ENCODE data around the gene MGMT. TPM values are rescaled to one million over a fixed set of nuclear protein-coding genes. Genes with fewer than 3 reads are reported as not detected.

Gene MGMT
- total and polyA plus RNA-seq, 2 donors from 2014 or later: 25.9 to 70.0 TPM

DNA sequence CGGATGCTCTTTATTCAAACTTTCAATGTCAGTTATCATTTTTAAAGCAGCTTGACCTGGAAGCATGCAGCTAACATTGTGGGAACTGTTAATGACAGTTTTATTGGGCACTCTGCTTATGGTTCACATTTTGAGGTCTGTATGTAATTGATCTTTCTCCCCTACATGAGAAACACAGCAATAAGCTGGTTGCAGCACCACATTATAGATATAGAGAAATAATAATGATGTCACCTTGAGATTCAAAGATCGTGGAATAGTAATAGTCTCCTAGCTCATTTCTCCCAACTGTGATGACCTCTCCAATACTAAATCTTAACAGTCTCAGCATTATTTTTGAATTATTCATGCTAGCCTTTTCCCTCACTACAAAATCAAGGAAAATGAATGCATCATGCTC lies 22.7 kb upstream of the MGMT start:
- Histone ChIP-seq H3K36me3 (ENCODE audit: control insufficient read depth in 2 of 3, insufficient read depth in 3 of 3, low read length in 3 of 3) (no peaks in the 10 kb centered on the region), H3K27ac (ENCODE audit: low read depth in 2 of 2, low read length in 2 of 2) (no peak overlapping the region), H3K9me3 (ENCODE audit: control insufficient read depth in 2 of 3, insufficient read depth in 1 of 3, low read length in 3 of 3) (no peaks in the 10 kb centered on the region), H3K9ac (ENCODE audit: low read length in 3 of 3) (no peak overlapping the region), H3K4me1 (ENCODE audit: control insufficient read depth in 2 of 3, insufficient read depth in 2 of 3, low read depth in 1 of 3, low read length in 3 of 3) (no peaks in the 10 kb centered on the region), H3K27me3 (ENCODE audit: control insufficient read depth, insufficient read depth, low read length) (no peaks in the 10 kb centered on the region), H3K4me3 (ENCODE audit: low read length in 3 of 3) (no peak overlapping the region)
- no peak for DNase-seq
- FAIRE-seq: no peak
- intact Hi-C loops (cut with DNase I): no loop called here
- TF ChIP-seq, protein P1, sequence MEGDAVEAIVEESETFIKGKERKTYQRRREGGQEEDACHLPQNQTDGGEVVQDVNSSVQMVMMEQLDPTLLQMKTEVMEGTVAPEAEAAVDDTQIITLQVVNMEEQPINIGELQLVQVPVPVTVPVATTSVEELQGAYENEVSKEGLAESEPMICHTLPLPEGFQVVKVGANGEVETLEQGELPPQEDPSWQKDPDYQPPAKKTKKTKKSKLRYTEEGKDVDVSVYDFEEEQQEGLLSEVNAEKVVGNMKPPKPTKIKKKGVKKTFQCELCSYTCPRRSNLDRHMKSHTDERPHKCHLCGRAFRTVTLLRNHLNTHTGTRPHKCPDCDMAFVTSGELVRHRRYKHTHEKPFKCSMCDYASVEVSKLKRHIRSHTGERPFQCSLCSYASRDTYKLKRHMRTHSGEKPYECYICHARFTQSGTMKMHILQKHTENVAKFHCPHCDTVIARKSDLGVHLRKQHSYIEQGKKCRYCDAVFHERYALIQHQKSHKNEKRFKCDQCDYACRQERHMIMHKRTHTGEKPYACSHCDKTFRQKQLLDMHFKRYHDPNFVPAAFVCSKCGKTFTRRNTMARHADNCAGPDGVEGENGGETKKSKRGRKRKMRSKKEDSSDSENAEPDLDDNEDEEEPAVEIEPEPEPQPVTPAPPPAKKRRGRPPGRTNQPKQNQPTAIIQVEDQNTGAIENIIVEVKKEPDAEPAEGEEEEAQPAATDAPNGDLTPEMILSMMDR (IDR thresholded peaks at IDR 0.05; ENCODE audit: borderline replicate concordance, extremely low read depth, insufficient read depth): no peak

DNA sequence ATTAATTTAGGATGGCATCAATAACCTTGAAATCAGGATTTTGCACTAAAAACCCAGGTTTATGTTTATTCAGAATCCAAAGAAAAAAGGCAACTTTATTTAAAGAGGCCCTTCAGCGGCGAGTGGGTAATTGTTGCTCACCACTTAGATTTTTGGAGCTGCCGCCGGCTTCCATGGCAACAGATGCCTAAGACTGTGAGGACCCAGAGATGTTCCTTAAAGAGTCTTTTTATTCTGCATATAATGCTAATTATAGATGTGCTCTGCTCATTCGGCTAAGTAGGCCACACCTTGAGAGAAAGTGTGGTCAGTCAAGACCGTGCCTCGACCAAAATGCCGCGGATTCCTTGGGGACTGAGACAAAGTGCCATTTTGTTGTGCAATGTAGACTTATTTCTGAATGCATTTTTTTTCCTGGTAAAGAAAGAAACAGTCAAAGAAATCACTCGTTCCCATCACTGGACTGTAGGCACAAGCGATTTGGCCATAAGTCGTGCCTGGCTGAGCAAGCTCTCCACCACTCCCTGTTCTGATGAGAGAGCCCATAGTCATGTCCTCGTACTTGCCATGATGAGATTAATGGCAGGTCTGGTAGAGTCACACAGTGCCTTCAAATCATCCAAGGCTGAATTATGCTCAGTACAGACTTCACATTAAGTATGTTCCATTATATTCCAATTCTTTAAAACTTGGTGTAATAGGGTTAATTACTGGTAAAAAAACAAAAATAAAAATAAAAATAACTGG lies 21.4 kb upstream of the MGMT start:
- H3K27me3 ChIP-seq (ENCODE audit: control insufficient read depth, insufficient read depth, low read length): no peaks in the 10 kb centered on the region
- intact Hi-C loops (cut with DNase I): no loop called here
- no peaks in the 10 kb centered on the region for H3K9me3 ChIP-seq (ENCODE audit: control insufficient read depth in 2 of 3, insufficient read depth in 1 of 3, low read length in 3 of 3)
- TF ChIP-seq, protein P1 (IDR thresholded peaks at IDR 0.05; ENCODE audit: borderline replicate concordance, extremely low read depth, insufficient read depth): no peak
- H3K27ac ChIP-seq (ENCODE audit: low read depth in 2 of 2, low read length in 2 of 2): no peak overlapping the region
- no peak overlapping the region for H3K9ac ChIP-seq (ENCODE audit: low read length in 3 of 3)
- DNase-seq (no peak), FAIRE-seq (no peak)
- H3K4me1 ChIP-seq (ENCODE audit: control insufficient read depth in 2 of 3, insufficient read depth in 2 of 3, low read depth in 1 of 3, low read length in 3 of 3): no peaks in the 10 kb centered on the region
- no peaks in the 10 kb centered on the region for H3K36me3 ChIP-seq (ENCODE audit: control insufficient read depth in 2 of 3, insufficient read depth in 3 of 3, low read length in 3 of 3)
- no peak overlapping the region for H3K4me3 ChIP-seq (ENCODE audit: low read length in 3 of 3)

GRCh38 chr10:129446183-129446581 lies 20.9 kb upstream of the MGMT start:
- H3K27ac ChIP-seq (ENCODE audit: low read depth in 2 of 2, low read length in 2 of 2): no peak overlapping the region
- no peaks in the 10 kb centered on the region for H3K27me3 ChIP-seq (ENCODE audit: control insufficient read depth, insufficient read depth, low read length)
- H3K4me3 ChIP-seq (ENCODE audit: low read length in 3 of 3): no peak overlapping the region
- no peaks in the 10 kb centered on the region for H3K36me3 ChIP-seq (ENCODE audit: control insufficient read depth in 2 of 3, insufficient read depth in 3 of 3, low read length in 3 of 3)
- H3K4me1 ChIP-seq (ENCODE audit: control insufficient read depth in 2 of 3, insufficient read depth in 2 of 3, low read depth in 1 of 3, low read length in 3 of 3): peaks cover 0 to 2% (median 0%) of the 10 kb centered on the region in 3 donors
- FAIRE-seq (no peak), DNase-seq (no peak)
- intact Hi-C loops (cut with DNase I): no loop called here
- no peaks in the 10 kb centered on the region for H3K9me3 ChIP-seq (ENCODE audit: control insufficient read depth in 2 of 3, insufficient read depth in 1 of 3, low read length in 3 of 3)
- TF ChIP-seq, protein P1 (IDR thresholded peaks at IDR 0.05; ENCODE audit: borderline replicate concordance, extremely low read depth, insufficient read depth): no peak
- no peak overlapping the region for H3K9ac ChIP-seq (ENCODE audit: low read length in 3 of 3)
